ENCODE data around the gene ZNF260.

DNA sequence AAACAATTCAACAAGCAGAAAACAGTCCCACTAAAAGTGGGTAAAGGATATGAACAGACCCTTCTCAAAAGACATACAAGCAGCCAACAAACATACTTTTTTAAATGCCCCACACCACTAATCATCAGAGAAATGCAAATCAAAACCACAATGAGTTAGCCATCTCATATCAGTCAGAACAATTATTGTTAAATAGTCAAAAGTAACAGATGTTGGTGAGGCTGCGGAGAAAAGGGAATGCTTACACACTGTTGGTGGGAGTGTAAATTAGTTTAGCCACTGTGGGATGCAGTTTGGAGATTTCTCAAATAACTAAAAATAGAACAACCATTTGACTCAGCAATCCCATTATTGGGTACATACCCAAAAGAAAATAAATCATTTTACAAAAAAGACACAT lies 36.3 kb upstream of the ZNF260 start:
- TF ChIP-seq, protein P1, sequence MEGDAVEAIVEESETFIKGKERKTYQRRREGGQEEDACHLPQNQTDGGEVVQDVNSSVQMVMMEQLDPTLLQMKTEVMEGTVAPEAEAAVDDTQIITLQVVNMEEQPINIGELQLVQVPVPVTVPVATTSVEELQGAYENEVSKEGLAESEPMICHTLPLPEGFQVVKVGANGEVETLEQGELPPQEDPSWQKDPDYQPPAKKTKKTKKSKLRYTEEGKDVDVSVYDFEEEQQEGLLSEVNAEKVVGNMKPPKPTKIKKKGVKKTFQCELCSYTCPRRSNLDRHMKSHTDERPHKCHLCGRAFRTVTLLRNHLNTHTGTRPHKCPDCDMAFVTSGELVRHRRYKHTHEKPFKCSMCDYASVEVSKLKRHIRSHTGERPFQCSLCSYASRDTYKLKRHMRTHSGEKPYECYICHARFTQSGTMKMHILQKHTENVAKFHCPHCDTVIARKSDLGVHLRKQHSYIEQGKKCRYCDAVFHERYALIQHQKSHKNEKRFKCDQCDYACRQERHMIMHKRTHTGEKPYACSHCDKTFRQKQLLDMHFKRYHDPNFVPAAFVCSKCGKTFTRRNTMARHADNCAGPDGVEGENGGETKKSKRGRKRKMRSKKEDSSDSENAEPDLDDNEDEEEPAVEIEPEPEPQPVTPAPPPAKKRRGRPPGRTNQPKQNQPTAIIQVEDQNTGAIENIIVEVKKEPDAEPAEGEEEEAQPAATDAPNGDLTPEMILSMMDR (IDR thresholded peaks at IDR 0.05 in 4 of 5, conservative IDR thresholded peaks at IDR 0.05 in 1 of 5) = no peak
- TF ChIP-seq POLR2A (IDR thresholded peaks at IDR 0.05) = no peak

All from gastrocnemius medialis (tissue), 4 donors.